ENCODE measurements around the gene COMMD1.
"Not testable (repeated sequence)": the region's sequence is repeated elsewhere in the genome, so short reads cannot be mapped to it uniquely, and the experiment has no call there.

Gene COMMD1

GRCh38 chr2:62114564-62114963 is 209.1 kb downstream of the COMMD1 start:
- H3K27ac ChIP-seq: no peak overlapping the region
- no peak for TF ChIP-seq CTCF (conservative IDR thresholded peaks at IDR 0.05; ENCODE audit: low read depth)
- POLR2A ChIA-PET (ENCODE audit: low non-redundant PET): no interaction called here
- CTCF ChIA-PET: no interaction called here
- DNase-seq (ENCODE audit: low spot score): no peak

- DNase-seq (ENCODE audit: low spot score): no peak
- H3K27ac ChIP-seq: no peak overlapping the region
- TF ChIP-seq CTCF (conservative IDR thresholded peaks at IDR 0.05; ENCODE audit: low read depth): no peak
- POLR2A ChIA-PET (ENCODE audit: low non-redundant PET): no interaction called here
- CTCF ChIA-PET: interaction anchor here (0.7 kb wide), 1 partner anchor 246 kb away, joined by 7 read pairs; no protein-coding TSS in a partner anchor
These were observed 211.5 kb downstream of the COMMD1 start for GRCh38 chr2:62116983-62117382.

- no peak for DNase-seq (ENCODE audit: low spot score)
- H3K27ac ChIP-seq: no peak overlapping the region
- TF ChIP-seq CTCF (conservative IDR thresholded peaks at IDR 0.05; ENCODE audit: low read depth): no peak
- ChIA-PET POLR2A (ENCODE audit: low non-redundant PET) (no interaction called here), CTCF (no interaction called here)
These were observed 212.7 kb downstream of the COMMD1 start for GRCh38 chr2:62118160-62118559.

- DNase-seq (ENCODE audit: low spot score): no peak
- ChIA-PET CTCF (interaction anchor here (0.9 kb wide), 1 partner anchor 670 kb away, joined by 5 read pairs; no protein-coding TSS in a partner anchor), POLR2A (ENCODE audit: low non-redundant PET) (interaction anchor here (0.6 kb wide), 1 partner anchor 186 kb away, joined by 4 read pairs; no protein-coding TSS in a partner anchor)
- no peak for TF ChIP-seq CTCF (conservative IDR thresholded peaks at IDR 0.05; ENCODE audit: low read depth)
- no peak overlapping the region for H3K27ac ChIP-seq
These were observed 214.0 kb downstream of the COMMD1 start for GRCh38 chr2:62119311-62119974.

DNA sequence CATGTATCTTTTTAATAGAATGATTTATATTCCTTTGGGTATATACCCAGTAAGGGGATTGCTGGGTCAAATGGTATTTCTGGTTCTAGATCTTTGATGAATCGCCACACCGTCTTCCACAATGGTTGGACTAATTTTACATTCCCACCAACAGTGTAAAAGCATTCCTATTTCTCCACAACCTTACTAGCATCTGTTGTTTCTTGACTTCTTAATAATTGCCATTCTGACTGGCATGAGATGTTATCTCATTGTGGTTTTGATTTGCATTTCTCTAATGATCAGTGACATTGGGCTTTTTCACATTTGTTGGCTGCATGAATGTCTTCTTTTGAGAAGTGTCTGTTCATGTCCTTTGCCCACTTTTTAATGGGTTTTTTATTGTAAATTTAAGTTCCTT is 220.8 kb downstream of the COMMD1 start:
- DNase-seq (ENCODE audit: low spot score); POLR2A ChIA-PET (ENCODE audit: low non-redundant PET); H3K27ac ChIP-seq; CTCF ChIA-PET: not testable (repeated sequence)

DNA sequence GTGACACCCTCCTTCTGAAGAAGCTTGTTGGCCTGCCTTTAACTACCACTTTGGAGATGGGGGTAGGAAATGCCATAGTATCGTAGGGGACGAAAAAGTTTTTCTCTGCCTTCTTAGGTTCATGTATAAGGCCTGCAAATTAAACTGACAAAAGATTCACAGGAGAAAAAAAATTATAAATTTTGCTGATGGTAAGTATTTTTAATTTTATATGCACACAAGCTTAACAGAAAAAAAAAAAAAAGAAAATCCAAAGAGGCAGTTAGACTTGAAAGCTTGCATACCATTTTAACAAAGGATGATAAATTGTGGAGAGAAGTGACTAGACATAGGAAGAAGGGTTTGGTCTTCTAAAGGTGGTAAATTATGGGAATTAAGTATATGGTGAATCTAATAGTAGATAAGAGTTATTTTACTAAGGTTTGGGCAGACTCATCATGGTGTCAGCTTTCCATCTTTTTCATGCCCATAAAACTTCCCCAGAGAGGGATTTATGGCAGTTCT is 227.9 kb downstream of the COMMD1 start:
- H3K27ac ChIP-seq: no peak overlapping the region
- POLR2A ChIA-PET (ENCODE audit: low non-redundant PET): no interaction called here
- CTCF ChIA-PET: interaction anchor here (0.6 kb wide), 1 partner anchor 174 kb away, joined by 4 read pairs; no protein-coding TSS in a partner anchor
- DNase-seq (ENCODE audit: low spot score): no peak
- no peak for TF ChIP-seq CTCF (conservative IDR thresholded peaks at IDR 0.05; ENCODE audit: low read depth)
